Stomach (tissue), 4 donors: ENCODE data around the gene IMPDH1.

ENCODE experiments used
- EP300 ChIP-seq: sonication (generic); formaldehyde crosslinking; IDR thresholded peaks from one replicate; pipeline ENCODE4 v1.6.1; 2017; ENCODE audit warnings: antibody characterized with exemption
- TF ChIP-seq, protein P1 (sequence below), 7 experiments: fragments of 450-650 bp in 4 of 7; fragments of 200-600 bp in 3 of 7; sonication (generic) in 3 of 7; IDR thresholded peaks; one replicate each; pipeline ENCODE4 v1.5.1; 2016 to 2019; ENCODE audit warnings: antibody characterized with exemption in 7 of 7, control low read depth in 2 of 7, mild to moderate bottlenecking in 1 of 7

- TF ChIP-seq, protein P1, sequence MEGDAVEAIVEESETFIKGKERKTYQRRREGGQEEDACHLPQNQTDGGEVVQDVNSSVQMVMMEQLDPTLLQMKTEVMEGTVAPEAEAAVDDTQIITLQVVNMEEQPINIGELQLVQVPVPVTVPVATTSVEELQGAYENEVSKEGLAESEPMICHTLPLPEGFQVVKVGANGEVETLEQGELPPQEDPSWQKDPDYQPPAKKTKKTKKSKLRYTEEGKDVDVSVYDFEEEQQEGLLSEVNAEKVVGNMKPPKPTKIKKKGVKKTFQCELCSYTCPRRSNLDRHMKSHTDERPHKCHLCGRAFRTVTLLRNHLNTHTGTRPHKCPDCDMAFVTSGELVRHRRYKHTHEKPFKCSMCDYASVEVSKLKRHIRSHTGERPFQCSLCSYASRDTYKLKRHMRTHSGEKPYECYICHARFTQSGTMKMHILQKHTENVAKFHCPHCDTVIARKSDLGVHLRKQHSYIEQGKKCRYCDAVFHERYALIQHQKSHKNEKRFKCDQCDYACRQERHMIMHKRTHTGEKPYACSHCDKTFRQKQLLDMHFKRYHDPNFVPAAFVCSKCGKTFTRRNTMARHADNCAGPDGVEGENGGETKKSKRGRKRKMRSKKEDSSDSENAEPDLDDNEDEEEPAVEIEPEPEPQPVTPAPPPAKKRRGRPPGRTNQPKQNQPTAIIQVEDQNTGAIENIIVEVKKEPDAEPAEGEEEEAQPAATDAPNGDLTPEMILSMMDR (IDR thresholded peaks at IDR 0.05) = no peak
- TF ChIP-seq EP300 = no peak
Measured at GRCh38 chr7:128420773-128421172, 11.0 kb upstream of the IMPDH1 start.
